ENCODE results near the gene ZSCAN9.

The ZSCAN9 gene

DNA sequence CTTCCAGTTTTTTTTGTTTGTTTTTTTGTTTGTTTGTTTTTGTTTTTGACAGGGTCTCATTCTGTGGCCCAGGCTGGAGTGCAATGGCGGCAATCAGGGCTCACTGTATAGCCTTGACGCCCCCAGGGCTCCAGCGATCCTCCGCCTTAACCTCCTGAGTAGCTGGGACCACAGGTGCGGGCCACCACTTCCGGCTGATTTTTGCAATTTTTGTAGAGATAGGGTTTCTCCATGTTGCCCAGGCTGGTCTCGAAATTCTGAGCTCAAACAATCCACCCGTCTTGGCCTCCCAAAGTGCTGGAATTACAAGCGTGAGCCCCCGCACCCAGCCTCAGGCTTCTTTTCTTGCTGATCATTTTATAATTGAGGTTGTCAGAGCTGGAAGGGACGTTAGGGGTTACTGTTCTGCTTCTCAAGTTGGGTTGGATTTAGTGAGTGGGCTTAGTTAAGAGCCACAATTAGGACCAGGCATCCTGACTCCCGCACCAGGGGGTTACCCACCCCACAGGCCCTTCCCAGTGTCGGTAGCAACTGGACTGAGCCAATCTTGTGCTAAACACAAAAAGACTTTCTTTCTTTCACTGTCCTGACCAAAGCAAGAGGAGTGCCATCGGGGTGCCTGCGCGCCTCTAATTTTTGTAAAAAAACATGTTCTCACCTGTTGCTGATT lies 13.1 kb upstream of the ZSCAN9 start:
- DNase-seq (no peak), ATAC-seq (ENCODE audit: insufficient read depth, low read depth) (no peak)
- no peak overlapping the region for H3K4me2 ChIP-seq (ENCODE audit: insufficient read depth, low read length)
- H3K27me3 ChIP-seq (ENCODE audit: insufficient read depth, low read length, poor library complexity): peaks cover 15% of the 10 kb centered on the region
- no peaks in the 10 kb centered on the region for H3K9me3 ChIP-seq (ENCODE audit: insufficient read depth, low read length, severe bottlenecking)
- H3K4me3 ChIP-seq (ENCODE audit: low read depth in 1 of 2, low read length in 2 of 2): no peak overlapping the region
- no peak overlapping the region for H2AFZ ChIP-seq (ENCODE audit: low read depth, low read length)
- no peak overlapping the region for H3K9ac ChIP-seq (ENCODE audit: low read depth, low read length)
- no peaks in the 10 kb centered on the region for H3K79me2 ChIP-seq (ENCODE audit: insufficient read depth, low read length)
- no peaks in the 10 kb centered on the region for H4K20me1 ChIP-seq (ENCODE audit: insufficient read depth, low read length)
- H3K27ac ChIP-seq (ENCODE audit: low read length): no peak overlapping the region
- H3K36me3 ChIP-seq (ENCODE audit: insufficient read depth, low read length): no peaks in the 10 kb centered on the region
- no peak for TF ChIP-seq EZH2 (IDR thresholded peaks at IDR 0.05; ENCODE audit: borderline replicate concordance, low read depth, low read length, severe bottlenecking)
- TF ChIP-seq, protein P1, sequence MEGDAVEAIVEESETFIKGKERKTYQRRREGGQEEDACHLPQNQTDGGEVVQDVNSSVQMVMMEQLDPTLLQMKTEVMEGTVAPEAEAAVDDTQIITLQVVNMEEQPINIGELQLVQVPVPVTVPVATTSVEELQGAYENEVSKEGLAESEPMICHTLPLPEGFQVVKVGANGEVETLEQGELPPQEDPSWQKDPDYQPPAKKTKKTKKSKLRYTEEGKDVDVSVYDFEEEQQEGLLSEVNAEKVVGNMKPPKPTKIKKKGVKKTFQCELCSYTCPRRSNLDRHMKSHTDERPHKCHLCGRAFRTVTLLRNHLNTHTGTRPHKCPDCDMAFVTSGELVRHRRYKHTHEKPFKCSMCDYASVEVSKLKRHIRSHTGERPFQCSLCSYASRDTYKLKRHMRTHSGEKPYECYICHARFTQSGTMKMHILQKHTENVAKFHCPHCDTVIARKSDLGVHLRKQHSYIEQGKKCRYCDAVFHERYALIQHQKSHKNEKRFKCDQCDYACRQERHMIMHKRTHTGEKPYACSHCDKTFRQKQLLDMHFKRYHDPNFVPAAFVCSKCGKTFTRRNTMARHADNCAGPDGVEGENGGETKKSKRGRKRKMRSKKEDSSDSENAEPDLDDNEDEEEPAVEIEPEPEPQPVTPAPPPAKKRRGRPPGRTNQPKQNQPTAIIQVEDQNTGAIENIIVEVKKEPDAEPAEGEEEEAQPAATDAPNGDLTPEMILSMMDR (IDR thresholded peaks at IDR 0.05; ENCODE audit: borderline replicate concordance, extremely low read depth, low read length, poor library complexity, severe bottlenecking): no peak
- no peaks in the 10 kb centered on the region for H3K4me1 ChIP-seq (ENCODE audit: insufficient read depth, low read length)

DNA sequence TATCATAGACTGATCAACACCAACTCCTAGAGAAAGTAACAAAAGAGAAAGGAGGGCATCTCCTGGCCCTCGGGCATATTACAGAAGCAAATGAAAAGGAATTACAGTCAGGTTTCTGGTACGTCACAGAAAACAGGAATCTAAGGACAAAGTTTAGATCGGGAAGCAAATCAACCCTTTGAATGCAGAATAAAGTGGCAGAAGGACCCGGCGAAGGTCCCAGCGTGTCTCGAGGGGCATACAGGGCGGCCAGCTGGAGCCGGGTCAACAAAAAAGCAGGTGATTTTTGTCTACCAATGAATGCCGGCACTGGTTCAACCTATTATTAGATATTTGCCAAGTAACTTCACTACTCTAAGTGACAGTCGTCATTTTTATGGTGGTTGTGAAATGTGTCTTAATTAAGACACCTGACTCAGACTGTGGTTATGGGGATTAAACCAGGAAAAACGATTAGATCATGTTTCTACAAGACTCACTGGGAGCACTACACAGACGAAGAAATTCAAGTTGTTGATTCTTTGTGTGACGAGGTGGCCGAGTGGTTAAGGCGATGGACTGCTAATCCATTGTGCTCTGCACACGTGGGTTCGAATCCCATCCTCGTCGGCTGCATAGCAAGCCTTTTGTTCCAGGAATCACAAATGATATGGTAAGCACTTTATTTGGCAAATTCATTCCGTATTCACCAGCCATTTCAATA lies 12.4 kb upstream of the ZSCAN9 start:
- H3K79me2 ChIP-seq (ENCODE audit: insufficient read depth, low read length): no peaks in the 10 kb centered on the region
- H3K9me3 ChIP-seq (ENCODE audit: insufficient read depth, low read length, severe bottlenecking): no peaks in the 10 kb centered on the region
- no peak overlapping the region for H3K27ac ChIP-seq (ENCODE audit: low read length)
- ATAC-seq (ENCODE audit: insufficient read depth, low read depth) (no peak), DNase-seq (no peak)
- H3K4me3 ChIP-seq (ENCODE audit: low read depth in 1 of 2, low read length in 2 of 2): no peak overlapping the region
- TF ChIP-seq, protein P1 (IDR thresholded peaks at IDR 0.05; ENCODE audit: borderline replicate concordance, extremely low read depth, low read length, poor library complexity, severe bottlenecking): no peak
- TF ChIP-seq EZH2 (IDR thresholded peaks at IDR 0.05; ENCODE audit: borderline replicate concordance, low read depth, low read length, severe bottlenecking): no peak
- no peaks in the 10 kb centered on the region for H4K20me1 ChIP-seq (ENCODE audit: insufficient read depth, low read length)
- no peaks in the 10 kb centered on the region for H3K36me3 ChIP-seq (ENCODE audit: insufficient read depth, low read length)
- H3K4me1 ChIP-seq (ENCODE audit: insufficient read depth, low read length): no peaks in the 10 kb centered on the region
- no peak overlapping the region for H3K9ac ChIP-seq (ENCODE audit: low read depth, low read length)
- no peak overlapping the region for H3K4me2 ChIP-seq (ENCODE audit: insufficient read depth, low read length)
- H2AFZ ChIP-seq (ENCODE audit: low read depth, low read length): no peak overlapping the region
- H3K27me3 ChIP-seq (ENCODE audit: insufficient read depth, low read length, poor library complexity): peaks cover 15% of the 10 kb centered on the region

DNA sequence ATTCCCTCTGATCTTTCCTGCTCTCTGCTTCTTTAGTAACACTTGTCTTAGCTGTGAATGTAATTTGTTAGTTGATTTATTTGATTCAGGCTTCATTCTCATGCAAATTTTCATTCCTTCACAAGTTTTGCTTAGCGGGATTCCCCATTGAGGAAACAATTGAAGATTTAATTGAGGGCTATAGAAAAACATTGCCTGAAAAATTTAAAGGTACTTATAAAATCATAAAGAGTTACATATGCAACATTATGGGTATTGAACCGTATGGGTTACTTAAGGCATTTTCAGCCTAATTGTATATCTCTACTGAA lies 11.9 kb upstream of the ZSCAN9 start:
- Histone ChIP-seq H3K36me3 (ENCODE audit: insufficient read depth, low read length) (no peaks in the 10 kb centered on the region), H2AFZ (ENCODE audit: low read depth, low read length) (no peak overlapping the region), H3K9me3 (ENCODE audit: insufficient read depth, low read length, severe bottlenecking) (no peaks in the 10 kb centered on the region), H3K79me2 (ENCODE audit: insufficient read depth, low read length) (no peaks in the 10 kb centered on the region), H3K9ac (ENCODE audit: low read depth, low read length) (no peak overlapping the region), H3K27me3 (ENCODE audit: insufficient read depth, low read length, poor library complexity) (peaks cover 15% of the 10 kb centered on the region), H3K27ac (ENCODE audit: low read length) (no peak overlapping the region), H3K4me3 (ENCODE audit: low read depth in 1 of 2, low read length in 2 of 2) (no peak overlapping the region), H3K4me1 (ENCODE audit: insufficient read depth, low read length) (no peaks in the 10 kb centered on the region), H4K20me1 (ENCODE audit: insufficient read depth, low read length) (no peaks in the 10 kb centered on the region), H3K4me2 (ENCODE audit: insufficient read depth, low read length) (no peak overlapping the region)
- ATAC-seq (ENCODE audit: insufficient read depth, low read depth) (no peak), DNase-seq (no peak)
- TF ChIP-seq, protein P1 (IDR thresholded peaks at IDR 0.05; ENCODE audit: borderline replicate concordance, extremely low read depth, low read length, poor library complexity, severe bottlenecking): no peak
- TF ChIP-seq EZH2 (IDR thresholded peaks at IDR 0.05; ENCODE audit: borderline replicate concordance, low read depth, low read length, severe bottlenecking): no peak

All from DND-41 (cell line).